HepG2 (cell line): Measurements from ENCODE around the gene SNX6. TPM values are rescaled to one million over a fixed set of nuclear protein-coding genes. Genes with fewer than 3 reads are reported as not detected.

ENCODE experiments used
- ATAC-seq: fragments of 200-7000 bp; cut with Tn5 transposase; 3 replicates; pipeline ENCODE4 v1.9.1; 2020; ENCODE audit warnings: mild to moderate bottlenecking, moderate library complexity
- BruUV-seq: library from RNA; stranded (reverse); fragments of 400-500 nt; replicated peaks from 2 replicates; lab custom pipeline; 2021; lab: Mats Ljungman, UMichigan
- CTCF ChIA-PET: fragments of 300-600 bp; formaldehyde crosslinking; extraction: SDS; loops from one replicate; lab custom pipeline; 2021; ENCODE audit warnings: low total read pairs, inconsistent platforms, low intra/inter-chr PET ratio; lab: Yijun Ruan, JAX
- POLR2A ChIA-PET: fragments of 350-600 bp; sonication (Branson Sonifier 250); formaldehyde crosslinking; loops from one replicate; lab custom pipeline; 2020; ENCODE audit warnings: antibody characterized with exemption, inconsistent platforms; lab: Yijun Ruan, JAX
- DNase-seq: peaks from one replicate; pipeline ENCODE4 v3.0.0-alpha.2; 2015; ENCODE audit warnings: low spot score
- FAIRE-seq: peaks from 3 replicates; lab custom pipeline; 2011; peaks lifted over from hg19 to GRCh38; lab: Jason Lieb, UNC
- H2AFZ ChIP-seq: one replicate; pipeline ENCODE4 v1.6.1; 2011; ENCODE audit warnings: low read length, inconsistent platforms
- H3K27ac ChIP-seq: fragments of 300-600 bp; 3 replicates; pipeline ENCODE4 v1.8.0; 2011; ENCODE audit warnings: mixed run types, mild to moderate bottlenecking, mixed read lengths, low read length, inconsistent platforms; ENCODE audit not compliant: insufficient read depth; ENCODE audit errors: extremely low read length
- H3K27me3 ChIP-seq, 2 experiments: fragments of 200-600 bp in 1 of 2; 2 replicates in 1 of 2; 3 replicates in 1 of 2; pipeline versions ENCODE4 v1.6.0 to v1.8.0; 2011; ENCODE audit warnings: low read length in 2 of 2, mild to moderate bottlenecking in 2 of 2, moderate library complexity in 2 of 2, inconsistent platforms in 1 of 2; ENCODE audit not compliant: insufficient read depth in 2 of 2, control insufficient read depth in 1 of 2
- H3K36me3 ChIP-seq, 2 experiments: fragments of 200-600 bp in 1 of 2; replicated peaks in 1 of 2; 2 replicates in 1 of 2; 3 replicates in 1 of 2; pipeline versions ENCODE4 v1.5.1 to v1.8.0; 2011; ENCODE audit warnings: low read length in 2 of 2, inconsistent platforms in 1 of 2; ENCODE audit not compliant: insufficient read depth in 2 of 2, control insufficient read depth in 1 of 2
- H3K4me1 ChIP-seq: 2 replicates; pipeline ENCODE4 v1.5.1; 2012; ENCODE audit warnings: low read length, inconsistent platforms; ENCODE audit not compliant: insufficient read depth
- H3K4me2 ChIP-seq: 2 replicates; pipeline ENCODE4 v1.6.0; 2011; ENCODE audit warnings: low read depth, low read length, inconsistent platforms
- H3K4me3 ChIP-seq, 3 experiments: fragments of 200-600 bp in 1 of 3; sonication (generic), shearing (Covaris generic) in 1 of 3; replicated peaks in 1 of 3; 2 replicates each; pipeline ENCODE4 v1.5.1; 2011 to 2016; ENCODE audit warnings: low read length in 3 of 3, inconsistent platforms in 2 of 3, low read depth in 2 of 3, mild to moderate bottlenecking in 2 of 3, control low read depth in 1 of 3, mixed read lengths in 1 of 3; ENCODE audit not compliant: insufficient read depth in 1 of 3
- H3K79me2 ChIP-seq: one replicate; pipeline ENCODE4 v1.6.1; 2011; ENCODE audit warnings: low read length, inconsistent platforms; ENCODE audit not compliant: insufficient read depth
- H3K9ac ChIP-seq: 2 replicates; pipeline ENCODE4 v1.6.0; 2011; ENCODE audit warnings: mild to moderate bottlenecking, low read depth, low read length, inconsistent platforms; ENCODE audit not compliant: insufficient read depth
- H3K9me3 ChIP-seq: 2 replicates; pipeline ENCODE4 v1.5.1; 2012; ENCODE audit warnings: mild to moderate bottlenecking, low read length
- H4K20me1 ChIP-seq: 2 replicates; pipeline ENCODE4 v1.6.0; 2011; ENCODE audit warnings: inconsistent platforms, mild to moderate bottlenecking, low read length, moderate library complexity; ENCODE audit not compliant: insufficient read depth
- AGO2 ChIP-seq: fragments of 200-400 bp; formaldehyde crosslinking; optimal IDR thresholded peaks from 2 replicates; pipeline ENCODE3; 2017; ENCODE audit warnings: mild to moderate bottlenecking, low read depth, low read length, moderate library complexity
- DRAP1 ChIP-seq: IDR thresholded peaks from 2 replicates; pipeline ENCODE4 v1.6.1; 2016; ENCODE audit warnings: missing genetic modification reagents, missing compliant biosample characterization
- MAZ ChIP-seq, 2 experiments: sonication (generic) in 1 of 2; formaldehyde crosslinking in 1 of 2; IDR thresholded peaks; 2 replicates each; pipeline versions ENCODE4 v1.5.0 to v1.6.1; 2012 to 2020; ENCODE audit warnings: low read depth in 2 of 2, mild to moderate bottlenecking in 2 of 2, borderline replicate concordance in 1 of 2, improper control_type of control experiment in 1 of 2, low read length in 1 of 2, missing genetic modification reagents in 1 of 2, moderate library complexity in 1 of 2
- RFXAP ChIP-seq: sonication (generic); formaldehyde crosslinking; IDR thresholded peaks from 2 replicates; pipeline ENCODE4 v1.4.0; 2020; ENCODE audit warnings: missing genetic modification reagents, borderline replicate concordance
- ZFP90 ChIP-seq: sonication (generic); formaldehyde crosslinking; IDR thresholded peaks from 2 replicates; pipeline ENCODE4 v1.8.0; 2022; ENCODE audit warnings: missing genetic modification reagents, mild to moderate bottlenecking, inconsistent platforms, borderline replicate concordance
- ZGPAT ChIP-seq: IDR thresholded peaks from 2 replicates; pipeline ENCODE4 v1.6.1; 2016; ENCODE audit warnings: mild to moderate bottlenecking
- ZNF280D ChIP-seq: sonication (generic); formaldehyde crosslinking; IDR thresholded peaks from 2 replicates; pipeline ENCODE4 v1.5.1; 2020; ENCODE audit warnings: mild to moderate bottlenecking, missing genetic modification reagents
- ZNF414 ChIP-seq: sonication (generic); formaldehyde crosslinking; IDR thresholded peaks from 2 replicates; pipeline ENCODE4 v1.5.0; 2020; ENCODE audit warnings: missing genetic modification reagents
- ZNF501 ChIP-seq: sonication (generic); formaldehyde crosslinking; IDR thresholded peaks from 2 replicates; pipeline ENCODE4 v1.5.1; 2020; ENCODE audit warnings: mild to moderate bottlenecking, moderate library complexity, missing genetic modification reagents
- ZNF614 ChIP-seq: IDR thresholded peaks from 2 replicates; pipeline ENCODE4 v1.6.1; 2018; ENCODE audit warnings: missing biosample characterization, missing genetic modification reagents, inconsistent platforms, borderline replicate concordance
- ZNF687 ChIP-seq: sonication (generic); formaldehyde crosslinking; IDR thresholded peaks from 2 replicates; pipeline ENCODE4 v1.5.1; 2020; ENCODE audit warnings: mild to moderate bottlenecking, missing genetic modification reagents, moderate library complexity
- ZNF792 ChIP-seq: IDR thresholded peaks from 2 replicates; pipeline ENCODE4 v1.6.1; 2016
- WGBS: methylation state at CpG from one replicate; pipeline ENCODE4 v1.1.6; 2017; ENCODE audit warnings: low lambda C conversion rate; 5-methylcytosine and 5-hydroxymethylcytosine counted together
- in situ Hi-C: cut with HindIII; loops from 2 replicates; pipeline ENCODE4 v1.10.0; 2017; ENCODE audit warnings: low pct_unique_long_range_greater_than_20kb; ENCODE audit not compliant: extremely low pct_ligation_motif_present
- intact Hi-C: fragments of 100-400 bp; cut with micrococcal nuclease; formaldehyde crosslinking; loops from one replicate; pipeline ENCODE4 v1.10.0; 2022; ENCODE audit not compliant: unreplicated experiment
- polyA plus RNA-seq, 8 experiments: library from polyadenylated mRNA; depleted of rRNA in 3 of 8; stranded (reverse) in 7 of 8; unstranded in 1 of 8; fragments of >200 nt; fragmentation: Illumina TruSeq in 4 of 8; extraction: Trizol in 4 of 8; gene quantifications; 2 replicates each; pipeline versions ENCODE4 v1.2.1 to v1.2.3, GENCODE V29; 2011 to 2016; ENCODE audit warnings: low read depth in 4 of 8, missing spikeins in 1 of 8, mixed read lengths in 1 of 8; ENCODE audit not compliant: insufficient read depth in 1 of 8
- total RNA-seq, 5 experiments: library from RNA; depleted of rRNA; stranded (reverse); fragments of >200 nt; fragmentation: Illumina TruSeq; extraction: Trizol; gene quantifications; 2 replicates each; pipeline ENCODE4 v1.2.3, GENCODE V29; 2016; ENCODE audit warnings: low read depth in 1 of 5

The SNX6 gene
- total and polyA plus RNA-seq, 2 of the 13 experiments (the other 11 are each of a cell fraction or from before 2014, with no cell fraction given): 92.3 to 169 TPM

- no peaks in the 10 kb centered on the region for H4K20me1 ChIP-seq
- in situ Hi-C loops: no loop called here
- H3K4me2 ChIP-seq: no peak overlapping the region
- H3K27me3 ChIP-seq: no peaks in the 10 kb centered on the region
- H2AFZ ChIP-seq: no peak overlapping the region
- no peaks in the 10 kb centered on the region for H3K9me3 ChIP-seq
- intact Hi-C loops: loop anchor here (10.0 kb wide), 1 partner anchor 56 kb away; no protein-coding TSS in a partner anchor
- ChIA-PET CTCF (no interaction called here), POLR2A (no interaction called here)
- no peak overlapping the region for H3K4me3 ChIP-seq
- DNase-seq (no peak), FAIRE-seq (no peak), ATAC-seq (no peak)
- WGBS: 96% methylated on average over 13 of the region's 13 CpGs
- no peaks in the 10 kb centered on the region for H3K79me2 ChIP-seq
- BruUV-seq: no TSS peak
- H3K27ac ChIP-seq: no peak overlapping the region
- peaks cover 47 to 86% of the 10 kb centered on the region in 2 experiments for H3K36me3 ChIP-seq
- no peak overlapping the region for H3K9ac ChIP-seq
- TF ChIP-seq AGO2 (peak; percentile 51), ZGPAT (CRISPR knock-in tag) (no peak), ZNF687 (CRISPR knock-in tag) (peak; percentile 32; the same call in 1 of the 2 replicates), MAZ (IDR thresholded peaks at IDR 0.05; ENCODE audit: borderline replicate concordance, low read depth, low read length) (no peak), MAZ (CRISPR knock-in tag; IDR thresholded peaks at IDR 0.05; ENCODE audit: low read depth) (no peak), RFXAP (CRISPR knock-in tag) (no peak), ZNF280D (no peak), ZNF792 (CRISPR knock-in tag) (no peak), ZNF501 (CRISPR knock-in tag) (0 out of 2 replicates have a peak, but pooled peaks have one; percentile 26), ZFP90 (CRISPR knock-in tag) (no peak), DRAP1 (no peak), ZNF614 (no peak), ZNF414 (CRISPR knock-in tag) (no peak)
- H3K4me1 ChIP-seq: no peaks in the 10 kb centered on the region
These were observed 61.1 kb downstream of the SNX6 start for GRCh38 chr14:34568803-34569202.
